Measurements from ENCODE around the gene EGFL8. TPM values are rescaled to one million over a fixed set of nuclear protein-coding genes. Genes with fewer than 3 reads are reported as not detected.

EGFL8 gene
- total and polyA plus RNA-seq, 2 donors (not counting 3 experiments of a cell fraction or from before 2014, with no cell fraction given) = 9.0 to 12.6 TPM

GRCh38 chr6:32198866-32199265 is 34.5 kb downstream of the EGFL8 start:
- Histone ChIP-seq H3K27ac (ENCODE audit: insufficient read depth, low read depth, low read length) (no peak overlapping the region), H3K9me1 (replicated peaks; ENCODE audit: control insufficient read depth, extremely low read depth, insufficient read depth, low read length) (no peaks in the 10 kb centered on the region), H3K4me3 (replicated peaks in 1 of 3; ENCODE audit: insufficient read depth in 1 of 3, low read depth in 1 of 3, low read length in 3 of 3) (no peak overlapping the region), H4K20me1 (replicated peaks; ENCODE audit: control insufficient read depth, extremely low read depth, insufficient read depth, low read length) (no peaks in the 10 kb centered on the region), H3K9ac (replicated peaks; ENCODE audit: extremely low read depth, insufficient read depth, low read length) (no peak overlapping the region), H3K4me2 (ENCODE audit: insufficient read depth, low read length) (no peak overlapping the region), H3K36me3 (ENCODE audit: control insufficient read depth in 2 of 2, extremely low read depth in 1 of 2, insufficient read depth in 2 of 2, low read length in 2 of 2) (peaks cover 4 to 5% of the 10 kb centered on the region in 2 experiments), H3K4me1 (ENCODE audit: control insufficient read depth, extremely low read depth, insufficient read depth, low read length) (peaks cover 19% of the 10 kb centered on the region), H2AFZ (ENCODE audit: low read depth, low read length) (no peak overlapping the region), H3K9me3 (replicated peaks; ENCODE audit: control insufficient read depth, insufficient read depth, low read length) (no peaks in the 10 kb centered on the region), H3K27me3 (ENCODE audit: control insufficient read depth in 2 of 2, insufficient read depth in 2 of 2, low read length in 2 of 2) (no peaks in the 10 kb centered on the region), H3K79me2 (ENCODE audit: control insufficient read depth, insufficient read depth, low read length) (no peaks in the 10 kb centered on the region)
- ChIA-PET CTCF (no interaction called here), POLR2A (no interaction called here)
- no peak for DNase-seq (ENCODE audit: low read depth, low spot score)
- no peak for FAIRE-seq
- intact Hi-C loops (cut with micrococcal nuclease) = loop anchor here (10.0 kb wide), 2 partner anchors 154 to 534 kb away; partner anchors contain the start of genes C6orf47, CSNK2B, GPANK1 and LY6G5B
- dilution Hi-C loops (cut with MboI; ENCODE audit: extremely low pct_ligation_motif_present, low sequenced_read_pairs) = no loop called here
- TF ChIP-seq GATA2 (IDR thresholded peaks at IDR 0.05; ENCODE audit: insufficient read depth, insufficient read length, low read depth, low read length) (no peak), MAX (IDR thresholded peaks at IDR 0.05; ENCODE audit: insufficient read depth, insufficient read length) (no peak), MYC (IDR thresholded peaks at IDR 0.05; ENCODE audit: low read depth, low read length) (no peak), POLR2AphosphoS5 (IDR thresholded peaks at IDR 0.05; ENCODE audit: insufficient read depth, low read depth, low read length) (no peak), CTCF (IDR thresholded peaks at IDR 0.05; ENCODE audit: extremely low read depth in 1 of 2, insufficient read depth in 1 of 2, low read depth in 1 of 2, low read length in 2 of 2) (no peak), JUN (IDR thresholded peaks at IDR 0.05; ENCODE audit: borderline replicate concordance, insufficient read depth, insufficient read length, low read depth) (no peak), EZH2 (IDR thresholded peaks at IDR 0.05; ENCODE audit: borderline replicate concordance, low read depth, low read length, severe bottlenecking) (no peak), POLR2A (IDR thresholded peaks at IDR 0.05; ENCODE audit: low read depth, low read length) (no peak), FOS (IDR thresholded peaks at IDR 0.05; ENCODE audit: borderline replicate concordance, insufficient read depth, low read length) (no peak)
- BruUV-seq (replicated peaks) = no TSS peak

Measured in endothelial cell of umbilical vein (primary cell).